Measurements from ENCODE around the gene BANK1.

Gene BANK1

DNA sequence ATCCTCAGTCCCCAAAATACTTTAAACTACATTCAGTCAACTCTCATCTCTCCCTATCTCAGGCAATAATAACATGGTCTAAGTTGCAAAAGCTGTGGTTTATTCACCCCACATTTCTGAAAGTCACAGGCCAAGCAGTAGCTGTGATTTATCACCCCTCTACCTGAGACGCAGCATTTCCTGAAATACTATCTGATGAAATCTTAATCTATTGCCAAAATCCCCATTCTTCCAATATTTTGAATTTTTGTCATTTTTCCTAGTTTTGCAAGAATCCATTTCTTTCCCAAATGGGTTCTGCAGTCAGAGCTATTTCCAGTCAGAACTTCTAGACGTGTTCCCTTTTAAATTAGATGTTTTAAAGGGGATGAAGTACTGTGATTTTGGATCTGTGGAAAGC lies 148.3 kb downstream of the BANK1 start:
- no peak for TF ChIP-seq CTCF (IDR thresholded peaks at IDR 0.05; ENCODE audit: control extremely low read depth, extremely low read depth, low read depth, missing control alignments)
- POLR2A ChIA-PET = no interaction called here
- CTCF ChIA-PET = interaction anchor here (0.7 to 1.4 kb wide), 3 partner anchors 10 to 17 kb away, joined by 3 to 4 read pairs (median 3); no protein-coding TSS in a partner anchor
- DNase-seq (ENCODE audit: extremely low spot score) = no peak

DNA sequence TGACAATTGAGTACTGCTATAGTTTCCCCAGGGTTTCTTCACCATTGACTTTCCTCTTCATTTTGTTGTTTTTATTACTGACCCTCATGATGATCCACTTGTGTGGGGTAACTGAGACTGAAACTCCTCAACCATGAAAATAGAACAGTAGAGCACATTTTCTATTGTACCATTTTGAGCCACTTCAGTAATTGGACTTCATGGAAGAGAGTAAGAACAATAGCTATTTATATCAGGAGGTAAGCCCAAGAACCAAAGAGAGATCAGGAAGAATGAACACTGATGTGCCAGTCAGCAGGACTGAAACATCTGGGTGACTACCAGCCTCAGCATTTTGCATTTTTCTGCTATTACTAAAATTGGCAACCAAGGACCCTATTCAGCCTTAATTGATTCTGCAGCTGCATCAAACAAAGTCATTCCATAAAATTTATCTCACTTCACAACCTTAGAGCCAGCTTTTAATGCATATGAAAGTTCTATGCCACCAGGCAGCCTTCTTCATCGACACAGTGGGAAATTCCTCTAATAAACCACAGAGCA lies 151.4 kb downstream of the BANK1 start:
- ChIA-PET POLR2A (no interaction called here), CTCF (interaction anchor here (0.8 to 1.3 kb wide), 4 partner anchors 8 to 22 kb away, joined by 3 read pairs; no protein-coding TSS in a partner anchor)
- TF ChIP-seq CTCF (IDR thresholded peaks at IDR 0.05; ENCODE audit: control extremely low read depth, extremely low read depth, low read depth, missing control alignments) = no peak
- no peak for DNase-seq (ENCODE audit: extremely low spot score)

DNA sequence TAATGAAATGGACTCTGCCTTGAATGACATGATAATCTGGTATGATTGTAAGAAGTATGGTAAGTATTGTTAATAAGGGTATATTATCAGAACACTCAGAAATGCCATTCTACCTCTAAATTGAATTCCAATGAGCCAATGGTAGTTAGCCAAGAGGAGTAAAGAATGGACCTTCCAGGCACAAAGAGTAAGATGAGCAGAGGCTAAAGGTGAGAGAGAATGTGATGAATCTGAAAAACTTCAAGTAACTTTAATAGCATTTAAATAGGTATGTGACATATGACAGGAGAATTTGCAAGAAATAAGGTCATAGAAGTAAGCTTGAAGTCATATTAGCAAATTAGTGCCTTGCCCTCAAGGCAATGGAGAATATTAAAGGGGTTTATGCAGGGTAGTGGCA lies 152.4 kb downstream of the BANK1 start:
- no peak for DNase-seq (ENCODE audit: extremely low spot score)
- ChIA-PET POLR2A (no interaction called here), CTCF (interaction anchor here (1.0 to 1.4 kb wide), 4 partner anchors 9 to 32 kb away, joined by 3 to 5 read pairs (median 3); no protein-coding TSS in a partner anchor)
- no peak for TF ChIP-seq CTCF (IDR thresholded peaks at IDR 0.05; ENCODE audit: control extremely low read depth, extremely low read depth, low read depth, missing control alignments)

DNA sequence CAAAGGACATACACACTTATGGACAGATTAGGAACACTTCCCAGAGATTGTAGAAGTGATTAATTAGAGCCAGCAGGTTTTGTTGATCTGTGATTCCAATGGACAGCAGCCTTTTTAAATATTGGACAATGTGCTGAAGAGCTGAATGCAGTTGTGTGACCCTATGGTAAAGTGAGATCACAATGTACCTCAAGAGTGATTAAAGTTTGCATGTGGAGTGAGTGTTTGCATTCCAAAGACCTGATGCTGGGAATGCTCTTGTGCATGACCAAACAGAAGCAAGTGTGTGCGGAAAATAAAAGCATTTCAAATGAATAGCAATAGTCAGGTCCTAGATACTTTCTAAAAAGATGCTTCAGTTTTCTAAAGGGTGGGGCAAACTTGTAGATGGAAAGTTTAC lies 154.1 kb downstream of the BANK1 start:
- no peak for TF ChIP-seq CTCF (IDR thresholded peaks at IDR 0.05; ENCODE audit: control extremely low read depth, extremely low read depth, low read depth, missing control alignments)
- CTCF ChIA-PET = no interaction called here
- POLR2A ChIA-PET = no interaction called here
- DNase-seq (ENCODE audit: extremely low spot score) = no peak

GRCh38 chr4:101948055-101948454 lies 157.5 kb downstream of the BANK1 start:
- ChIA-PET POLR2A (no interaction called here), CTCF (no interaction called here)
- no peak for TF ChIP-seq CTCF (IDR thresholded peaks at IDR 0.05; ENCODE audit: control extremely low read depth, extremely low read depth, low read depth, missing control alignments)
- no peak for DNase-seq (ENCODE audit: extremely low spot score)

GRCh38 chr4:101948951-101949350 lies 158.4 kb downstream of the BANK1 start:
- CTCF ChIA-PET = interaction anchor here (1.0 to 1.4 kb wide), 3 partner anchors 11 to 90 kb away, joined by 3 to 4 read pairs (median 3); no protein-coding TSS in a partner anchor
- POLR2A ChIA-PET = no interaction called here
- no peak for TF ChIP-seq CTCF (IDR thresholded peaks at IDR 0.05; ENCODE audit: control extremely low read depth, extremely low read depth, low read depth, missing control alignments)
- DNase-seq (ENCODE audit: extremely low spot score) = no peak
